Right lobe of liver (tissue), 4 donors: Measurements from ENCODE around the gene PRRX1.

Source experiments
- POLR2A ChIP-seq: fragments of 450-650 bp; IDR thresholded peaks from one replicate; pipeline ENCODE4 v1.6.1; 2017; ENCODE audit warnings: antibody characterized with exemption, mild to moderate bottlenecking
- TF ChIP-seq, protein P1 (sequence below), 4 donors: fragments of 200-600 bp in 3 of 4; fragments of 450-650 bp in 1 of 4; IDR thresholded peaks; one replicate each; pipeline versions ENCODE4 v1.5.1 to v1.8.0; 2016 to 2022; ENCODE audit warnings: antibody characterized with exemption in 4 of 4, mild to moderate bottlenecking in 2 of 4
- donor health status: DM: no; HTN: no; CAD: no.
- donor health status: DM: no; HTN: no; CAD: no.
- donor health status: DM: no; HTN: yes; CAD: no.

DNA sequence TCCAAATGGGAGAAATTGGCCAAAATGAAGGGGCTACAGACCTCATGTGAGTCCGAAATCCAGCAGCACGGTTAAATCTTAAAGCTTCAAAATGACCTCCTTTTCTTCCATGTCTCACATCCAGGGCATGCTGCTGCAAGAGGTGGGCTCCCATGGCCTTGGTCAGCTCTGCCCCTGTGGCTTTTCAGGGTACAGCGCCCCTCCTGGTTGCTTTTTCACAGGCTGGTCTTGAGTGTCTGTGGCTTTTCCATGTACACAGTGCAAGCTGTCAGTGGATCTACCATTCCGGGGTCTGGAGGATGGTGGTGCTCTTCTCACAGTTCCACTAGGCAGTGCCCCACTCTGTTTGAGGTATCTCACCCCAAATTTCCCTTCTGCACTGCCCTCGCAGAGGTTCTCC is 78.7 kb downstream of the PRRX1 start:
- TF ChIP-seq, protein P1, sequence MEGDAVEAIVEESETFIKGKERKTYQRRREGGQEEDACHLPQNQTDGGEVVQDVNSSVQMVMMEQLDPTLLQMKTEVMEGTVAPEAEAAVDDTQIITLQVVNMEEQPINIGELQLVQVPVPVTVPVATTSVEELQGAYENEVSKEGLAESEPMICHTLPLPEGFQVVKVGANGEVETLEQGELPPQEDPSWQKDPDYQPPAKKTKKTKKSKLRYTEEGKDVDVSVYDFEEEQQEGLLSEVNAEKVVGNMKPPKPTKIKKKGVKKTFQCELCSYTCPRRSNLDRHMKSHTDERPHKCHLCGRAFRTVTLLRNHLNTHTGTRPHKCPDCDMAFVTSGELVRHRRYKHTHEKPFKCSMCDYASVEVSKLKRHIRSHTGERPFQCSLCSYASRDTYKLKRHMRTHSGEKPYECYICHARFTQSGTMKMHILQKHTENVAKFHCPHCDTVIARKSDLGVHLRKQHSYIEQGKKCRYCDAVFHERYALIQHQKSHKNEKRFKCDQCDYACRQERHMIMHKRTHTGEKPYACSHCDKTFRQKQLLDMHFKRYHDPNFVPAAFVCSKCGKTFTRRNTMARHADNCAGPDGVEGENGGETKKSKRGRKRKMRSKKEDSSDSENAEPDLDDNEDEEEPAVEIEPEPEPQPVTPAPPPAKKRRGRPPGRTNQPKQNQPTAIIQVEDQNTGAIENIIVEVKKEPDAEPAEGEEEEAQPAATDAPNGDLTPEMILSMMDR (IDR thresholded peaks at IDR 0.05): no peak
- TF ChIP-seq POLR2A: no peak
